Measurements from ENCODE around the gene MECR. TPM values are rescaled to one million over a fixed set of nuclear protein-coding genes. Genes with fewer than 3 reads are reported as not detected.

The MECR gene, protein sequence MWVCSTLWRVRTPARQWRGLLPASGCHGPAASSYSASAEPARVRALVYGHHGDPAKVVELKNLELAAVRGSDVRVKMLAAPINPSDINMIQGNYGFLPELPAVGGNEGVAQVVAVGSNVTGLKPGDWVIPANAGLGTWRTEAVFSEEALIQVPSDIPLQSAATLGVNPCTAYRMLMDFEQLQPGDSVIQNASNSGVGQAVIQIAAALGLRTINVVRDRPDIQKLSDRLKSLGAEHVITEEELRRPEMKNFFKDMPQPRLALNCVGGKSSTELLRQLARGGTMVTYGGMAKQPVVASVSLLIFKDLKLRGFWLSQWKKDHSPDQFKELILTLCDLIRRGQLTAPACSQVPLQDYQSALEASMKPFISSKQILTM
- total RNA-seq (2022; extraction: Qiagen RNA extraction; ENCODE audit: low read depth), result 19.6 to 23.8 TPM (median 20.0 TPM) in 5 replicates

DNA sequence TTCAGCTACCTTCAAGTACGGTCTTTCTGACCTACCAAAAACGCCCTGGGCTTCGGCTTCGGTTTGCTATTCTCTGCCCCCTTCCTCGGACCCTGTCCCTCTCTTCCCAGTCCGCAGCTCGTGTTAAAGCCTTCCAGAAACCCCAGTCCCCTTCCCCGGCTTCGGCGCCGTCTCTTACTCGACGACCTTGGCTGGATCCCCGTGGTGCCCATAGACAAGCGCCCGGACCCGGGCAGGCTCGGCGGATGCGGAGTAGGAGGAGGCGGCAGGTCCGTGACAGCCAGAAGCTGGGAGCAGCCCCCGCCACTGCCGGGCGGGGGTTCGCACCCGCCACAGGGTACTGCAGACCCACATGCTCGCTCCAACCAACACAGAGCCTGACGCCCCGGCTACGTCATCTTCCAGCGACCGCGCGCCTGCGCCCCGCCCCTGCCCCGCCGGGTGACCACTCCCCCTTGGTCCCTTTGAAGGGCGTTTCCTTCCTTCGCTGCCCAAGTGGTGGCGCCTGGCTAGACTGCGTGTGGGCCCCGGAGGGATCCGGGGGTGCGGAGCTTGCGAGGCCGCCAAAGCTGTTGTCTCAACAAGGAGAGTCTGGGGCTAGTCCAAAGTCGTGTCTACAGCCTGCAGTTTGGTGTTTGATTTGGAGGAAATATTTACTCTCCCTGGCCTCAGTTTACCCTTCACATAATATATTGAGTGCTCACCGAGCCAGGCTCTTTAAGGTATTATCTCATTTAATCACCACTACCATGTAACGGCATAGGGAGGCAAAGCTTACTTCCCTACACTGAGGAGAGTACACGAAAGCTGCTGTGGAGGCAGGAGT, at the start of gene MECR:
Gene MECR, minus strand, starts transcription at position 382 of the 826 bp plus-strand sequence. Its CDS starts 28 bp downstream, at position 354.

DNA sequence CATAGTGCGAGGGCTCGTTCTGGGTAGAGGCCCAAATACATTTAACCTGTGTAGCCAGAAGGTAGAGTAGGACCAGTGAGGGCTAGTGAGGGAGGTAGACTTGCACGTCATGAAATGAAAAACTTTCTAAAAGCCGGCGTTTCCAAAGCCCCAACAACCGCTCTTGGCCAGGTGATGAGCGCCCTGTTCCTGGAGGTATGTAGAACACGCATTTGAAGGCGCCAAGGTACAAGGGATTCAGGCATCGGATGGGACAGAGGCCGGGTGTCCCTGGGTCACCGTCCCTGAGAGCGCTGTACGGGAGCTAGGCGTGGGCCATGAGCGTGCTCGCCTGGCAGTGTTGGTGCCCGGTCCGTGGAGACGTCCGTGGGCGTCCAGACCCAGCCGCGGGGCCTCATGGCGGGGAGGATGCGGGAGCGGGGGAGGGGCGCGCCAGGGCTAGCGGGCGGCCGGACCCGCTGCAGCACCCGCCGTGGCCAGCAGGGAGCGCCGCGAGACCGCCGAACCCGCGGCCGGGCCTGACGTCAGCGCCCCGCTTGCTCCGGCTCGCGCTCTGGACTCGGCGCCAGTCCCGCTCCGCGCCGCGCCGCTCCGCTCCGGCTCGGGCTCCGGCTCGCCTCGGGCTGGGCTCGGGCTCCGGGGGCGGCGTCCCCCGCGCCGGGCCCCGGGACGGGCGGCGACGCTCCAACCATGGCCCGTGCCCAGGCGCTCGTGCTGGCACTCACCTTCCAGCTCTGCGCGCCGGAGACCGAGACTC, 5.4 kb upstream of the MECR start, which contains the start of gene PTPRU:
Gene PTPRU, plus strand, starts transcription at position 568 of the 757 bp plus-strand sequence. Its CDS starts 123 bp downstream, at position 691.

DNA sequence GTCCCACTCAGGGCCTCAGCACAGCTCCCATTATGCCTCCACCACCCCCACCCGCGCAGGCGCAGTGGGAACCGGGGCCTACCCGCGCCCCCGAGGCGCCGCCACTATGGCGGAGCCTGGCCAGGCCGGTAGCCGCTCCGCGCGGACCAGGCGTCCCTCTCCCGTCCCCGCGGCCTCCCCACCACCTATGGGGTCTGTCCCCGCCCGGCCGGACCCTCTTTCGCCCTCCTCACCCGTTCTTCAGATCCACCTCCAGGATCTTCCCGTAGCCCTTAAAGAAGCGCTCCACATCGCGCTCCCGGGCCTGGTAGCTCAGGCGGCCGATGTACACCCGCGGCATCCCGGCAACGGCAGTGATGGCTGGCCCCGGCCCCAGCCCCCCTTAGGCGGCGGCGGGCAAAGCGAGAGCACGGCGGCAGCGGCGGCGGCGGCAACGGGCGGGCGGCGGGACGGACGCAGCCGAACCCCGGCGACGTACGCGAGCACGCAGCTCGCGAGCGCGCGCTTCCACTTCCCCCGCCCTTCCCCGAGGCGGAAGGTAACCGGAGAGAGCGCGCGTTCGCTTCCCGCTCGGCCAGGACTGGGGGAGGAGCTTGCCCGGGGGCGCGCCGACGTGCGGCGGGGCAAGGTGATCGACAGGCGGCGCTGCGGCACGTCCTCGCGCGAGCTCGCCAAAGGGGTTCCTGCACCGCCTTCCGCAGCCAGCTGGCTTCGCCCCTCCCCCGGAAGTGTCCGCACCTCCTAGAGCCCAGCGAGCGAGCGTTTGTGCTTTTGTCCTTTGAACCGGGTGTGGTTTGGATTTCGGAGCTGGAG, 49.1 kb downstream of the MECR start, which contains the start of gene SRSF4:
Gene SRSF4, minus strand, starts transcription at position 488 of the 813 bp plus-strand sequence. Its CDS starts 148 bp downstream, at position 340.

Other genes starting within 250 kb of the MECR start
- 0.08 to 0.12 TPM (median 0.11 TPM) in 4 of 5 replicates, not detected in the other for gene TMEM200B, start 107.0 kb downstream of the MECR start, total RNA-seq (2022; extraction: Qiagen RNA extraction; ENCODE audit: low read depth)
- 45.8 to 52.4 TPM (median 50.6 TPM) in 5 replicates for gene SRSF4, start 49.0 kb downstream of the MECR start, total RNA-seq (2022; extraction: Qiagen RNA extraction; ENCODE audit: low read depth)
- gene PTPRU, start 5.6 kb upstream of the MECR start, total RNA-seq (2022; extraction: Qiagen RNA extraction; ENCODE audit: low read depth), result 4.9 to 7.9 TPM (median 7.8 TPM) in 5 replicates

Measured in A549 treated with ZK216348 at 1 μM for 4 hours (cell line).